ELR (cell line): ENCODE data around the gene FAM53C.
A peak's percentile ranks its signal among the peaks of the same experiment; 100 is the strongest.
"Not testable (repeated sequence)": the region's sequence is repeated elsewhere in the genome, so short reads cannot be mapped to it uniquely, and the experiment has no call there.

Source experiments
- DNase-seq: peaks from one replicate; pipeline ENCODE4 v3.0.0-alpha.2; 2015; ENCODE audit warnings: low read depth

The FAM53C gene

GRCh38 chr5:138351056-138351455, 13.0 kb downstream of the FAM53C start:
- peak; percentile 51 for DNase-seq

GRCh38 chr5:138351517-138351916, 13.5 kb downstream of the FAM53C start:
- DNase-seq = no peak

DNA sequence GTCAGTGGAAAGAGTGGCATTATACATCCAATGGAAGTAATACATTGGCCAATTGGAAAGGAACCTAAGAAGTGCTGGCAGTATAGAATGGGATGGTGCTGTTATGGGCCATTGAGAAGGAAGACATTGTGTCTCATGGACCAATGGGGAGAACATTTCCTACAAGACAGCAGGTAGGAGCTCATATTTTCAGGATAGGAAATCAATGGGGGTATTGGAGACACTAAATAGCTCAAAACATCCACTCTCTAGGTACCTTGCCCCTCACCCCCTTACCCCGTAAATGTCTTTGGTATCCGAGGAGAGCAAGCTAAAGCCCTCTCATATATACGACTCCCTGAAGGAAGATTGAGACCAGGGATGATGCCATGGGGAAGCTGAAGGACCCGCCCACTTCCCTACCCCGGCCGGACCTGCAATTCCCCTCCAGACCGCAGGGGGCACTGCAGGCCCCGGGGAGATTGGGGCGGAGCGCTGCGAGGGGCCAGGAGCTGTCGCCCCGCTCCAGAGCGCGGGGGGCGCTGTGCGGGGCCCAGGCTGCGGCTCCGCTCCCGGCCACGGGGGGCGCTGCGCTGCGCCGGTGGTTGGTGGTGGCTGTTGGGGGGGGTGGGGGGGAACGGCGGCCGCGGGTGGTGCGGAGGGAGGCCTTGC, 14.1 kb downstream of the FAM53C start, which contains the start of gene KDM3B:
TSS of gene KDM3B (plus strand) at position 615 of the 651 bp plus-strand sequence. CDS start 111 bp downstream, outside the sequence.
- DNase-seq = peak; percentile 85

GRCh38 chr5:138352722-138353559, 14.9 kb downstream of the FAM53C start:
- peak; percentile 70 for DNase-seq

- no peak for DNase-seq
Observed at GRCh38 chr5:138353560-138354080, 15.6 kb downstream of the FAM53C start.

- no peak for DNase-seq
Observed at GRCh38 chr5:138354387-138354786, 16.3 kb downstream of the FAM53C start.

DNA sequence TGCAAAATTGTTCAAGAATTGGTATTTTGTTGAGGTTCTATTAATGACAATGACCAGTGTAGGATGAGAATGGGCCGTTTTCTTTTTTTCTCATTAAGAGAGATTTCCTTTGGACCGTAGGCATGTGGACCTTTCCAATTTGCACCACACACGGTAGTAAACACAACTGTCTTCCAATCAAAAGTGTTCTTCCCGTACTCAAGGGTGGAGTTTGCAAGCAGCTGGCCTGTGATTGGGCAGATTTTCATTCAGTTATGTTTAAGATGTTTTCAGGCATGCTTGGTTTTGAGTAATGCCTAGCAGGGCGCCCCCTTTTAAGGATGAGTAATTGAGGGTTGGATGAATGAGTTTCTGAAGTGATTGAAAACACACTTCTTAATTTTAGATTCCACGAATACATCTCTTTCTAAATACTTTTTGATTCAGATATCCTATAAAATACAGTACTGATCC, 16.9 kb downstream of the FAM53C start:
- peak; percentile 91 for DNase-seq

DNA sequence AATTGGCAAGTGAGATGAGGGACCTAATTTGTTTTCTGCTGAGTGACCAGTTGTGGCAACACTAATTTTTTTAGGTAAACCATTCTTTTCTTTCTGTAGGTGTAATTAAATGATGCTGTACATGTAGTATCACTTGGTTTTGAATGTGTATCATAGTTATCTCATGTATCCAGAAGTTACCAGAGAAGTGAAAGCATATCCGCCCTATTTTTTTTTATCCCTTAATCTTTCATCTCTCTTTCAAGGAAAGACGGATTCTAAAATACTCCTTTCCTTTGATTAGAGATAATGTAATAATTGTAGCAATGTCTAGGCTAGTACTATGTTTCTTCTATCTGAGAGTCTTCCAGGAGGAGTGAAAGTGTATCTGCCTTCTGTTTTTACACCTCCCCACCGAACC, 21.6 kb downstream of the FAM53C start:
- DNase-seq = no peak

- no peak for DNase-seq
Observed at GRCh38 chr5:138360941-138361452, 22.9 kb downstream of the FAM53C start.

DNA sequence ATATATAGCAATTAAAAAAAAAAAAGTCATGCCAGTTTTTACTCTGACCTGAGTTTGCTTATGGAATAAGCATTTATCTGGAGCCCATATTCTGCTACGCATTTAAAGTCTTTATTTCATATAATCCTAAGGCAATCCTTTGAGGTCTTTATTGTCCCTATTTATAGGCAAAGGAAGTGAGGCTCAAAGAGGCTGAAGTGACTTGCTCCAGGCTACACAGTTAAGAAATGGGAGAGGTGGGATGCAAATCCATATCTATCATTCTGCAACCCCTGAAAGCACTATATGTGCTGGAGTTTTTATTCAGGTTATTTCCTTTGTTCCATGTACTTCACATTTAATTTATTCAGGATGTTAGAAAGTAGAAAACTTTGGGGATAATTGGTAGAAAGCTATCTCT, 26.5 kb downstream of the FAM53C start:
- no peak for DNase-seq

DNA sequence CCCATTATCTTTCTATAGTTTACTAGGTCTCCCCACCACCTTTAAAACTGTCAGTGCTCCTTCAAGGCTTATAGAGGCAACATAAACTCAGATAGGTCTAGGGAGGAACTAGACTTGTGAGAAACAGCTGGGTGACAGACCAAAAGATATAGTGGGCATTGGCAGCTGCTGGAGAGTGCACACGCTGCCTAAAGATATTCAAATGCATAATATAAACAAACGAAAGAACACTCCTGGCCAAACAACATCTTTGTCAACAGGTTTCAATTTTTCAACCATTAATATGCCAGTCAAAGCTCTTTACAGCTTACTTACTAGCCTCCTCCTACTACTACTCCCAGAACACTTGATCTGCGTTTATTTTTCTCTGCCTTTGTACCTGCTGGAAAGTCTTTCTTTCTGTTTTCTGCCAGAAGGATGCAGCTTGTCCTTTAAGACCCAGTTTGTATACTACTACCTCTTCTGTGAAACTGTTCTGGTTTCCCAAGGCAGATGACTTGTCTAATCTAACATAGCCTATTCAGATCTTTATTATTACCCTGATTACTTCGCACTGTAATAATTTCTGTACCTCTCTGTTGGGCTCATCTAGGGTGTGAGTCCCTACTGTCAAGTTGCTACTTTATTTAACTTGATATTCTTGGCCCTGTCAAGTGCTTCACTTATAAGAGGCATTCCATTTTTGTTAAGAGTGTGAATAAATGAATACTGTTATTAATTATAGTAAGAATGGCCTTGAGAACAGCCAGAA, 28.7 kb downstream of the FAM53C start:
- DNase-seq = no peak

- no peak for DNase-seq
Observed at GRCh38 chr5:138369261-138369660, 31.2 kb downstream of the FAM53C start.

DNA sequence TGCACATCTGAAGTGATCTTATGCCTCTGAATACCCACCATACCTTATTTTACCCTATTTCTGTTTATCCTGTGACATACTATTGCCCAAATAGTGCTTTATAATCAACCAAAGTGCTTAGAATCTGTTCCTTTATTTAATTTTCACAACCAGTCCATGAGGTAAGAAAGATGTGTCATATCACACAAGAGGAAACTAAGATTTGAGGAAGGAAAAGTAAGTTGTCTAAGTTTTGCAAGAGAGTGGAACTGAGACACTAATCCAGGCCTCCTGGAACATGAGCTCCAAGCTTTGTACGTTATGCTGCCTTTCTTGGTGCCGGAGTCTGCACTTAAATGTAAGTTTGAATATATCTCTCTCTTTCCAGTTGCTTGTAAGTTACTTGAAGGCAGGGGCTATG, 31.6 kb downstream of the FAM53C start:
- DNase-seq = no peak

DNA sequence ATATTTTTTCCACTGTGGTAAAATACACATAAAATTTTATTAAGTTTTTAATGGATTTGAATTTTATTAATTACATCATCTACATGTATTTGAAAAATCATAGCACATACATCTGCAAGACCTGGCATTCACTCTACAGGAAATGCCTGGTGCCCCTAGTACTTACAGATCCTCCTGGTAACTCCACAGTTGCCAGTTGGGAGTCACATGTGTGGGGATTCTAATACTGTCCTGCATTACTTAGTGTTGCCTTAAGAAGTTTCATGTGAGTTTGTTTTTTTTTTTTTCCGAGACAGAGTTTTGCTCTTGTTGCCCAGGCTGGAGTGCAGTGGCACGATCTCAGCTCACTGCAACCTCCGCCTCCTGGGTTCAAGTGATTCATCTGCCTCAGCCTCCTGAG, 32.5 kb downstream of the FAM53C start:
- no peak for DNase-seq

- no peak for DNase-seq
Observed at GRCh38 chr5:138371454-138371853, 33.4 kb downstream of the FAM53C start.

GRCh38 chr5:138372225-138372624, 34.2 kb downstream of the FAM53C start:
- DNase-seq = no peak

DNA sequence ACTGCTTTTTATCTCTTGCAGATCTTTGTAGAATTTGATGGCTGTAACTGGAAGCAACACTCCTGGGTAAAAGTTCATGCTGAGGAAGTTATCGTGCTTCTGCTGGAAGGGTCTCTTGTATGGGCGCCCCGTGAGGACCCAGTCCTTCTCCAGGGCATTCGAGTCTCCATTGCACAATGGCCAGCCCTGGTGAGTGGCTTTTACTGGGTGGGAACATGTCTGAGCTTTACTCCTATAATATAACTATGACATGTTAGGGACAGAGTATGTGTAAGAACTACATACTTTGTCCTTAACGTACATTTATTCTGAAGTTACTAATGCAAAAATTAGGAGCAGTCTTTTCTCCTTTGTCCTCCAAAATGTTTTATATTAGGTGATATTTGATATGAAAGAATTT, 34.6 kb downstream of the FAM53C start:
- no peak for DNase-seq

- no peak for DNase-seq
Observed at GRCh38 chr5:138382347-138382746, 44.3 kb downstream of the FAM53C start.

GRCh38 chr5:138385660-138386059, 47.6 kb downstream of the FAM53C start:
- no peak for DNase-seq

- DNase-seq = no peak
Observed at GRCh38 chr5:138386290-138386689, 48.2 kb downstream of the FAM53C start.

GRCh38 chr5:138389332-138389731, 51.3 kb downstream of the FAM53C start:
- DNase-seq = no peak

DNA sequence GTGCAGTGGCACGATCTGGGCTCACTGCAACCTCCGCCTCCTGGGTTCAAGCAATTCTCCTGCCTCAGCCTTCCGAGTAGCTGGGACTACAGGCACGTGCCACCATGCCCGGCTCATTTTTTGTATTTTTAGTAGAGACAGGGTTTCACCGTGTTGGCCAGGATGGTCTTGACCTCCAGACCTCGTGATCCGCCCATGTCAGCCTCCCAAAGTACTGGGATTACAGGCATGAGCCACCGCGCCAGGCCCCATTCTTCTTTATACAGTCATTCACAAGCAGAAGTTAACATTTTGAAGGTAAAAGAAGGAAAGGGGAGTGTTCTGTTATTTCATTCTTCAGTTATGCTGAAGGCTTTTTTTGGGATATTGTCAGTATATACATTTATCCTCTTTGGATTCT, 51.8 kb downstream of the FAM53C start:
- DNase-seq = not testable (repeated sequence)
